ENCODE measurements around the gene TRIO. TPM values are rescaled to one million over a fixed set of nuclear protein-coding genes. Genes with fewer than 3 reads are reported as not detected.

TRIO gene
- total RNA-seq, 1 experiment from 2014 or later: 136 TPM

DNA sequence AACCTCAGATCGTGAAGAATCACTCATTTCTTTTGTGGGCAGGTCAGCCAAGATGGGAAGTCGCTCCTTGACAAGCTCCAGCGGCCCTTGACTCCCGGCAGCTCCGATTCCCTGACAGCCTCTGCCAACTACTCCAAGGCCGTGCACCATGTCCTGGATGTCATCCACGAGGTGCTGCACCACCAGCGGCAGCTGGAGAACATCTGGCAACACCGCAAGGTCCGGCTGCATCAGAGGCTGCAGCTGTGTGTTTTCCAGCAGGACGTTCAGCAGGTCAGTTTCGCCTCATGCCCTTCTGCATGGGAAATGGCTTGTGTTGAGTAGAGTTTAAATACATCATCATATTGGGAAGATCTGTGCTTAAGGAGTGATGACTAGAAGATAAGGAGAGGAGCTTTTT lies 173.3 kb downstream of the TRIO start:
- Mint-ChIP-seq H3K9me3 (ENCODE audit: unreplicated experiment) (no peaks in the 10 kb centered on the region), H3K4me3 (ENCODE audit: unreplicated experiment) (no peak overlapping the region), H3K27ac (ENCODE audit: low read depth, unreplicated experiment) (no peak overlapping the region), H3K36me3 (ENCODE audit: insufficient read depth, unreplicated experiment) (peaks cover 52% of the 10 kb centered on the region), H3K27me3 (ENCODE audit: insufficient read depth, unreplicated experiment) (no peaks in the 10 kb centered on the region), H3K4me1 (ENCODE audit: insufficient read depth, unreplicated experiment) (peaks cover 4% of the 10 kb centered on the region)
- TF ChIP-seq, protein P1, sequence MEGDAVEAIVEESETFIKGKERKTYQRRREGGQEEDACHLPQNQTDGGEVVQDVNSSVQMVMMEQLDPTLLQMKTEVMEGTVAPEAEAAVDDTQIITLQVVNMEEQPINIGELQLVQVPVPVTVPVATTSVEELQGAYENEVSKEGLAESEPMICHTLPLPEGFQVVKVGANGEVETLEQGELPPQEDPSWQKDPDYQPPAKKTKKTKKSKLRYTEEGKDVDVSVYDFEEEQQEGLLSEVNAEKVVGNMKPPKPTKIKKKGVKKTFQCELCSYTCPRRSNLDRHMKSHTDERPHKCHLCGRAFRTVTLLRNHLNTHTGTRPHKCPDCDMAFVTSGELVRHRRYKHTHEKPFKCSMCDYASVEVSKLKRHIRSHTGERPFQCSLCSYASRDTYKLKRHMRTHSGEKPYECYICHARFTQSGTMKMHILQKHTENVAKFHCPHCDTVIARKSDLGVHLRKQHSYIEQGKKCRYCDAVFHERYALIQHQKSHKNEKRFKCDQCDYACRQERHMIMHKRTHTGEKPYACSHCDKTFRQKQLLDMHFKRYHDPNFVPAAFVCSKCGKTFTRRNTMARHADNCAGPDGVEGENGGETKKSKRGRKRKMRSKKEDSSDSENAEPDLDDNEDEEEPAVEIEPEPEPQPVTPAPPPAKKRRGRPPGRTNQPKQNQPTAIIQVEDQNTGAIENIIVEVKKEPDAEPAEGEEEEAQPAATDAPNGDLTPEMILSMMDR (IDR thresholded peaks at IDR 0.05; ENCODE audit: unreplicated experiment): no peak
- ChIA-PET CTCF (interaction anchor here (0.9 to 2.4 kb wide), 4 partner anchors 10 to 37 kb away, joined by 3 to 7 read pairs (median 4); no protein-coding TSS in a partner anchor), POLR2A (interaction anchor here (0.6 kb wide), 1 partner anchor 351 kb away, joined by 3 read pairs; no protein-coding TSS in a partner anchor)
- intact Hi-C loops (cut with micrococcal nuclease): no loop called here
- no TSS peak for BruUV-seq (replicated peaks)
- DNase-seq (ENCODE audit: unreplicated experiment): no peak

DNA sequence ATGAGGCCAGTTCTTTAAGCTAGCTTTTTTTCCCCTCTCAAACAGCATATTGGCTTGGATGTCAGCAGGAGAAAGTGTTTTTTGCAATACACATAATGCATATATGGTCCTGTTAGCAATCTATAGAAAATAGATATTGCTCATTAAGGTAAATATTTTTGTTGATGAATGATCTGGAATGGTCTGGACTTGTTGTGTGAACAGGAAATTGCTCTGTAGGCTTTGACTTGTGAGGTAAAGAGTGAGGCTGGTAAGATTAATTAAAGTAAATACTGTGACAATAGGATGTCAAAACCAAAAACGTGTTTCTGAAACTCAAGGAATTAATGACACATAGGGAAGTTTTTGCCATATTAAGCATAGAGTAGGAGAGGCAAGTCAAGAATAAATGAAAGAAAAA lies 176.0 kb downstream of the TRIO start:
- CTCF ChIA-PET: no interaction called here
- H3K36me3 Mint-ChIP-seq (ENCODE audit: insufficient read depth, unreplicated experiment): peaks cover 48% of the 10 kb centered on the region
- TF ChIP-seq, protein P1 (IDR thresholded peaks at IDR 0.05; ENCODE audit: unreplicated experiment): no peak
- H3K9me3 Mint-ChIP-seq (ENCODE audit: unreplicated experiment): no peaks in the 10 kb centered on the region
- no TSS peak for BruUV-seq (replicated peaks)
- H3K27ac Mint-ChIP-seq (ENCODE audit: low read depth, unreplicated experiment): no peak overlapping the region
- intact Hi-C loops (cut with micrococcal nuclease): no loop called here
- H3K27me3 Mint-ChIP-seq (ENCODE audit: insufficient read depth, unreplicated experiment): no peaks in the 10 kb centered on the region
- no peak for DNase-seq (ENCODE audit: unreplicated experiment)
- POLR2A ChIA-PET: no interaction called here
- peaks cover 4% of the 10 kb centered on the region for H3K4me1 Mint-ChIP-seq (ENCODE audit: insufficient read depth, unreplicated experiment)
- H3K4me3 Mint-ChIP-seq (ENCODE audit: unreplicated experiment): no peak overlapping the region

DNA sequence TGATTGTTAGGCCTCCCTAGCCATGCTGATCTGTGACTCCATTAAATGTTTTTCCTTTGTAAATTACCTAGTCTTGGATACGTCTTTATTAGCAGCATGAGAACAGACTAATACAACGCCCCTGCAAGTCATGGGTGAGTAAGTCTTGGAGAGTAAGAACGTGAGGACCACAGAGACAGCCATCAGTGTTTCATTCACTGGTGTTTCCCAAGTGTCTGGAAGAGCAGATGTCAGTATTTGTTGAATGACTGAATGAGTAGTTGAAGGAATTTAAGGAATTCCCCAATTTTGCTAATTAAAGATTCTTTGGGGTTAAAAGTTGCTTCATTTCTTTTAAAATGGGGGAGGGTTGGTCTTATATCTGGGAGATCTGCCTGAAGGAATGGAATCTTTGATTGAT lies 178.8 kb downstream of the TRIO start:
- DNase-seq (ENCODE audit: unreplicated experiment): no peak
- TF ChIP-seq, protein P1 (IDR thresholded peaks at IDR 0.05; ENCODE audit: unreplicated experiment): no peak
- intact Hi-C loops (cut with micrococcal nuclease): no loop called here
- Mint-ChIP-seq H3K4me1 (ENCODE audit: insufficient read depth, unreplicated experiment) (peaks cover 4% of the 10 kb centered on the region), H3K4me3 (ENCODE audit: unreplicated experiment) (no peak overlapping the region), H3K27me3 (ENCODE audit: insufficient read depth, unreplicated experiment) (no peaks in the 10 kb centered on the region), H3K9me3 (ENCODE audit: unreplicated experiment) (no peaks in the 10 kb centered on the region), H3K36me3 (ENCODE audit: insufficient read depth, unreplicated experiment) (peaks cover 45% of the 10 kb centered on the region), H3K27ac (ENCODE audit: low read depth, unreplicated experiment) (no peak overlapping the region)
- ChIA-PET POLR2A (no interaction called here), CTCF (interaction anchor here (1.1 kb wide), 1 partner anchor 30 kb away, joined by 3 read pairs; no protein-coding TSS in a partner anchor)
- no TSS peak for BruUV-seq (replicated peaks)

DNA sequence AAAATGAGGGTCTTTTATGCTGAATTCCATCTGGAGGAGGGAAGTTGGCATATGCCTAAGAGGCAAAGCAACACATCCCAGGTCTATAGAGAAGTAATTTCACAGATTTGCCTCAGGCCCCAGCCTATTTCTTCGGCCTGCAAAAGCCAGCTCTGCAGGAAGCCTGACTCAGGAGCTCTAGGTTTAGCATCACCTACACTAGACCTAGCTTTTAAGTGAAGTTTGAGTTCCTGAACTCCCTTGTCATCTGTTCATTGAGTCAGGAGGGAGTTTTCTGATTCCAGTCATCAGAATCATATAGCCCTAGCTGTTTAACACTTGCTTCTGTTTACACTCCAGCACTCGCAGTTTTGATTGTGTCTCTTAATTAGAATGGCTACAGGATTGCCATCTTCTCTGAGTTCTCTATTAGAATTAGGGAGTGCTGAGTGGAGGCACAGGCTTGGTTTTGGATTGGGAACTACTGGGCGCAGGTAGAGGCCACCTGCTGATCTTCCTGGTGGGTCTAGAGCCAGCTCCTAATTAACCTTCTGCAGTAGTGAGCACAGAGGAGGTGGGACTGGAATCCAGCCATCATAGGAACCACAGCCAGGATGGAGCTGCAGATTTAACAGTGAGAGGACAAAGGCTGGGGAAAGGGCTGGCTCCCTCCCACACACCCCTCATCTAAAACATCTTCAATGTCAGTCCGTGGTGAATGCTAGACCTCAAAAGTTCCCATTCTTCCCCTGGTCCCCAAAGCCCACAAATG lies 179.5 kb downstream of the TRIO start:
- H3K4me1 Mint-ChIP-seq (ENCODE audit: insufficient read depth, unreplicated experiment): peaks cover 4% of the 10 kb centered on the region
- H3K27ac Mint-ChIP-seq (ENCODE audit: low read depth, unreplicated experiment): no peak overlapping the region

More for the DNA sequence above, 179.5 kb downstream of the TRIO start:
- intact Hi-C loops (cut with micrococcal nuclease): no loop called here
- no TSS peak for BruUV-seq (replicated peaks)
- Mint-ChIP-seq H3K9me3 (ENCODE audit: unreplicated experiment) (no peaks in the 10 kb centered on the region), H3K36me3 (ENCODE audit: insufficient read depth, unreplicated experiment) (peaks cover 38% of the 10 kb centered on the region), H3K4me3 (ENCODE audit: unreplicated experiment) (no peak overlapping the region), H3K27me3 (ENCODE audit: insufficient read depth, unreplicated experiment) (no peaks in the 10 kb centered on the region)
- ChIA-PET CTCF (no interaction called here), POLR2A (no interaction called here)
- DNase-seq (ENCODE audit: unreplicated experiment): no peak
- TF ChIP-seq, protein P1 (IDR thresholded peaks at IDR 0.05; ENCODE audit: unreplicated experiment): no peak

Data from MCF 10A (cell line).